ENCODE results near the gene PAPOLG. TPM values are rescaled to one million over a fixed set of nuclear protein-coding genes. Genes with fewer than 3 reads are reported as not detected.

PAPOLG gene
- total RNA-seq, 2 experiments from 2014 or later = 20.7 to 22.1 TPM

GRCh38 chr2:60741576-60741975, 14.5 kb upstream of the PAPOLG start:
- Mint-ChIP-seq H3K4me3 (no peak overlapping the region), H3K36me3 (ENCODE audit: low read depth) (no peaks in the 10 kb centered on the region), H3K9me3 (no peaks in the 10 kb centered on the region), H3K4me1 (peaks cover 24% of the 10 kb centered on the region), H3K27ac (no peak overlapping the region), H3K27me3 (peaks cover 12% of the 10 kb centered on the region)
- no peak for DNase-seq
- POLR2A ChIA-PET = no interaction called here
- CTCF ChIA-PET = interaction anchor here (3.0 kb wide), 1 partner anchor 14 kb away, joined by 7 read pairs; the partner anchor contains the start of gene PAPOLG

- no peaks in the 10 kb centered on the region for H3K36me3 Mint-ChIP-seq (ENCODE audit: low read depth)
- H3K4me3 Mint-ChIP-seq = no peak overlapping the region
- POLR2A ChIA-PET = no interaction called here
- no peaks in the 10 kb centered on the region for H3K9me3 Mint-ChIP-seq
- CTCF ChIA-PET = interaction anchor here (3.0 kb wide), 1 partner anchor 13 kb away, joined by 7 read pairs; the partner anchor contains the start of gene PAPOLG
- H3K4me1 Mint-ChIP-seq = peaks cover 24% of the 10 kb centered on the region
- peaks cover 12% of the 10 kb centered on the region for H3K27me3 Mint-ChIP-seq
- DNase-seq = no peak
- H3K27ac Mint-ChIP-seq = no peak overlapping the region
These were observed 13.6 kb upstream of the PAPOLG start for GRCh38 chr2:60742419-60742818.

GRCh38 chr2:60745330-60745729, 10.7 kb upstream of the PAPOLG start:
- POLR2A ChIA-PET = no interaction called here
- CTCF ChIA-PET = interaction anchor here (1.1 to 1.2 kb wide), 2 partner anchors 10 to 254 kb away, joined by 3 read pairs; no protein-coding TSS in a partner anchor
- Mint-ChIP-seq H3K9me3 (no peaks in the 10 kb centered on the region), H3K27me3 (peaks cover 9% of the 10 kb centered on the region), H3K4me3 (no peak overlapping the region), H3K4me1 (peaks cover 24% of the 10 kb centered on the region), H3K27ac (peak overlapping the region; percentile 57), H3K36me3 (ENCODE audit: low read depth) (no peaks in the 10 kb centered on the region)
- DNase-seq = no peak

GRCh38 chr2:60745761-60746160, 10.3 kb upstream of the PAPOLG start:
- ChIA-PET CTCF (interaction anchor here (1.0 to 1.2 kb wide), 3 partner anchors 10 to 254 kb away, joined by 3 to 4 read pairs (median 3); no protein-coding TSS in a partner anchor), POLR2A (no interaction called here)
- Mint-ChIP-seq H3K4me1 (peaks cover 24% of the 10 kb centered on the region), H3K4me3 (no peak overlapping the region), H3K27me3 (peaks cover 12% of the 10 kb centered on the region), H3K36me3 (ENCODE audit: low read depth) (no peaks in the 10 kb centered on the region), H3K27ac (peak overlapping the region; percentile 43), H3K9me3 (no peaks in the 10 kb centered on the region)
- DNase-seq = peak; percentile 14

GRCh38 chr2:60746318-60746717, 9.8 kb upstream of the PAPOLG start:
- Mint-ChIP-seq H3K9me3 (no peaks in the 10 kb centered on the region), H3K27ac (no peak overlapping the region), H3K27me3 (peaks cover 16% of the 10 kb centered on the region), H3K4me1 (peaks cover 24% of the 10 kb centered on the region), H3K36me3 (ENCODE audit: low read depth) (no peaks in the 10 kb centered on the region), H3K4me3 (no peak overlapping the region)
- CTCF ChIA-PET = interaction anchor here (1.0 to 1.2 kb wide), 3 partner anchors 10 to 253 kb away, joined by 3 to 4 read pairs (median 3); no protein-coding TSS in a partner anchor
- DNase-seq = no peak
- POLR2A ChIA-PET = no interaction called here

GRCh38 chr2:60759654-60760053, 3.6 kb downstream of the PAPOLG start:
- Mint-ChIP-seq H3K4me3 (no peak overlapping the region), H3K9me3 (no peaks in the 10 kb centered on the region), H3K27ac (no peak overlapping the region), H3K4me1 (peaks cover 27% of the 10 kb centered on the region), H3K36me3 (ENCODE audit: low read depth) (peaks cover 50% of the 10 kb centered on the region), H3K27me3 (no peaks in the 10 kb centered on the region)
- no peak for DNase-seq
- ChIA-PET CTCF (interaction anchor here (0.6 to 1.1 kb wide), 3 partner anchors 9 to 268 kb away, joined by 3 read pairs; no protein-coding TSS in a partner anchor), POLR2A (interaction anchor here (0.6 kb wide), 2 partner anchors 21 to 230 kb away, joined by 4 to 7 read pairs; no protein-coding TSS in a partner anchor)

- Mint-ChIP-seq H3K36me3 (ENCODE audit: low read depth) (peaks cover 67% of the 10 kb centered on the region), H3K4me1 (peaks cover 9% of the 10 kb centered on the region), H3K9me3 (no peaks in the 10 kb centered on the region), H3K27me3 (no peaks in the 10 kb centered on the region), H3K4me3 (no peak overlapping the region), H3K27ac (no peak overlapping the region)
- POLR2A ChIA-PET = no interaction called here
- CTCF ChIA-PET = interaction anchor here (0.6 kb wide), 1 partner anchor 131 kb away, joined by 3 read pairs; no protein-coding TSS in a partner anchor
- no peak for DNase-seq
These were observed 8.9 kb downstream of the PAPOLG start for GRCh38 chr2:60764736-60765534.

GRCh38 chr2:60766283-60766682, 10.2 kb downstream of the PAPOLG start:
- H3K36me3 Mint-ChIP-seq (ENCODE audit: low read depth) = peaks cover 63% of the 10 kb centered on the region
- ChIA-PET CTCF (interaction anchor here (0.9 to 1.2 kb wide), 2 partner anchors 10 to 221 kb away, joined by 3 read pairs; partner anchors contain the start of gene PAPOLG), POLR2A (no interaction called here)
- no peak overlapping the region for H3K4me3 Mint-ChIP-seq
- DNase-seq = no peak
- peaks cover 4% of the 10 kb centered on the region for H3K4me1 Mint-ChIP-seq
- no peak overlapping the region for H3K27ac Mint-ChIP-seq
- H3K9me3 Mint-ChIP-seq = no peaks in the 10 kb centered on the region
- H3K27me3 Mint-ChIP-seq = no peaks in the 10 kb centered on the region

- no peaks in the 10 kb centered on the region for H3K9me3 Mint-ChIP-seq
- DNase-seq = no peak
- ChIA-PET POLR2A (no interaction called here), CTCF (interaction anchor here (1.2 to 1.3 kb wide), 2 partner anchors 11 to 14 kb away, joined by 3 to 4 read pairs; no protein-coding TSS in a partner anchor)
- H3K27me3 Mint-ChIP-seq = no peaks in the 10 kb centered on the region
- H3K36me3 Mint-ChIP-seq (ENCODE audit: low read depth) = peaks cover 54% of the 10 kb centered on the region
- H3K4me1 Mint-ChIP-seq = no peaks in the 10 kb centered on the region
- H3K4me3 Mint-ChIP-seq = no peak overlapping the region
- H3K27ac Mint-ChIP-seq = no peak overlapping the region
These were observed 15.4 kb downstream of the PAPOLG start for GRCh38 chr2:60771508-60771907.

- no peak for DNase-seq
- H3K4me1 Mint-ChIP-seq = no peaks in the 10 kb centered on the region
- no peaks in the 10 kb centered on the region for H3K27me3 Mint-ChIP-seq
- H3K36me3 Mint-ChIP-seq (ENCODE audit: low read depth) = peaks cover 50% of the 10 kb centered on the region
- no peaks in the 10 kb centered on the region for H3K9me3 Mint-ChIP-seq
- no peak overlapping the region for H3K4me3 Mint-ChIP-seq
- POLR2A ChIA-PET = no interaction called here
- no peak overlapping the region for H3K27ac Mint-ChIP-seq
- CTCF ChIA-PET = interaction anchor here (0.5 kb wide), 1 partner anchor 125 kb away, joined by 4 read pairs; no protein-coding TSS in a partner anchor
These were observed 19.1 kb downstream of the PAPOLG start for GRCh38 chr2:60775048-60775639.

GRCh38 chr2:60778352-60778751, 22.3 kb downstream of the PAPOLG start:
- DNase-seq = no peak
- H3K27me3 Mint-ChIP-seq = no peaks in the 10 kb centered on the region
- ChIA-PET POLR2A (no interaction called here), CTCF (no interaction called here)
- no peak overlapping the region for H3K27ac Mint-ChIP-seq
- no peak overlapping the region for H3K4me3 Mint-ChIP-seq
- no peaks in the 10 kb centered on the region for H3K4me1 Mint-ChIP-seq
- peaks cover 45% of the 10 kb centered on the region for H3K36me3 Mint-ChIP-seq (ENCODE audit: low read depth)
- no peaks in the 10 kb centered on the region for H3K9me3 Mint-ChIP-seq

GRCh38 chr2:60779426-60779825, 23.4 kb downstream of the PAPOLG start:
- H3K9me3 Mint-ChIP-seq = no peaks in the 10 kb centered on the region
- ChIA-PET POLR2A (no interaction called here), CTCF (interaction anchor here (0.6 to 1.1 kb wide), 3 partner anchors 207 to 222 kb away, joined by 3 to 4 read pairs (median 3); no protein-coding TSS in a partner anchor)

GRCh38 chr2:60780721-60781120, 24.7 kb downstream of the PAPOLG start:
- CTCF ChIA-PET = no interaction called here
- H3K4me3 Mint-ChIP-seq = no peak overlapping the region
- POLR2A ChIA-PET = interaction anchor here (0.7 kb wide), 1 partner anchor 21 kb away, joined by 7 read pairs; no protein-coding TSS in a partner anchor
- DNase-seq = no peak
- no peaks in the 10 kb centered on the region for H3K9me3 Mint-ChIP-seq
- no peak overlapping the region for H3K27ac Mint-ChIP-seq
- peaks cover 47% of the 10 kb centered on the region for H3K36me3 Mint-ChIP-seq (ENCODE audit: low read depth)
- H3K27me3 Mint-ChIP-seq = no peaks in the 10 kb centered on the region
- H3K4me1 Mint-ChIP-seq = no peaks in the 10 kb centered on the region

More at GRCh38 chr2:60779426-60779825, 23.4 kb downstream of the PAPOLG start:
- no peak overlapping the region for H3K27ac Mint-ChIP-seq
- H3K36me3 Mint-ChIP-seq (ENCODE audit: low read depth) = peaks cover 48% of the 10 kb centered on the region
- DNase-seq = no peak
- H3K27me3 Mint-ChIP-seq = no peaks in the 10 kb centered on the region
- H3K4me3 Mint-ChIP-seq = no peak overlapping the region
- H3K4me1 Mint-ChIP-seq = no peaks in the 10 kb centered on the region

All from activated CD4-positive, alpha-beta T cell treated with anti-CD3 and anti-CD28 coated beads, Interleukin-2, amount 10 ng/mL, durations not matched to agents 7 days and 5 days (primary cell).